Measurements from ENCODE around the gene PKD1L1. TPM values are rescaled to one million over a fixed set of nuclear protein-coding genes. Genes with fewer than 3 reads are reported as not detected.

Gene PKD1L1
- total and polyA plus RNA-seq, 8 donors, result 0.13 to 0.67 (median 0.34) TPM

DNA sequence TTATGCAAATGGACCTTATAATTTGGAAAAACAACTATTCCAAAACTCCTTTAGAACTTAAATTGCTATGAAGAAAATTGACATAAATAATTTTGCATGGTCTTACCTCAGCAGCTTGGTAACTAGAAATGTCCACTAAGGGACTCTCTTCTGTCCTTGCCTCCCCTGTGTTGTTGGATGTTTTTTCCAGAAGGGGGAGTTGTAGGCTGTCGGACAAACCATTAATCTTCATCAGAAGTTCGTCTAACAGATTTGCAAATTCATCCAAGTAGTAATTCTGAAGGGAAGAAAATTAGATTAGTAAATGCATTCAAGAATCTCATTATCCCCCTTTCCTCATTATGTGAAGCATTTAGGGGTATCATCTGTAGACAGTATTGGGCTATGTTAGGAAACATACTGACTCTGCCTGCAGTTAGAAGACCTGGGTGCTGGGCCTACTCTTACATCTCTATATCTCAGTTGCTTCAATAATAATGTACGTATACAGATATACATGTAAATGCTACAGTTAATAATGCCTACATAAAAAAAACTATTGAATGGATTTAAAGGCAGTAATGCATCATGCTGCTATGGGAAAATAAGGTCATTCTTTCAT is 155.6 kb downstream of the PKD1L1 start:
- Histone ChIP-seq H3K4me1 (no peaks in the 10 kb centered on the region), H3K27me3 (no peaks in the 10 kb centered on the region), H3K4me3 (no peak overlapping the region), H3K9me3 (no peaks in the 10 kb centered on the region), H3K27ac (no peak overlapping the region), H3K36me3 (no peaks in the 10 kb centered on the region)
- ATAC-seq (peak; percentile 64), DNase-seq (no peak)
- peak in 1 of 2 donors; percentile 47 for TF ChIP-seq CTCF (IDR thresholded peaks at IDR 0.05)
- intact Hi-C loops (cut with DNase I), result no loop called here

DNA sequence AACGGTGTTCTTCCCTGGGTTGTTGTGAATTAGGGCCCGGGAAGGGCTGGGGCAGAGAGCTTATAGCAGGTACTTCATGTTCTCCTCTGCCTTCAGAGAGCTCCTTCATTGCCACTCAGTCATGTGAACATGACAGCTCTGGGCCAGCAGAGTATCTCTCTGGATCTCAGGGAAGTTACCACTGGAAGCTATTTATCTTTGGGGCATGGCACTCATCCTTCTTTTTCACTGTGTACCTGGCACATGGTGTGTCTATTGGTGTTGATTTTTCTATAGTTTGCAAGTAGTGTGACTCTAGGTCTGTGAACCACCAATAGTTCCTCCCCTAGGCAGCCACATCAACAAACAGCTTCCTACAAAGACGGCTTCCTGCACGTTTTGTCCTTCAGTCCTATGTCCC is 156.6 kb downstream of the PKD1L1 start:
- no peak for TF ChIP-seq CTCF (IDR thresholded peaks at IDR 0.05)
- H3K9me3 ChIP-seq, result no peaks in the 10 kb centered on the region
- no peak overlapping the region for H3K4me3 ChIP-seq
- H3K4me1 ChIP-seq, result peaks cover 0 to 3% of the 10 kb centered on the region in 2 donors
- intact Hi-C loops (cut with DNase I), result no loop called here
- DNase-seq (no peak), ATAC-seq (no peak)
- H3K36me3 ChIP-seq, result no peaks in the 10 kb centered on the region
- H3K27ac ChIP-seq, result no peak overlapping the region
- no peaks in the 10 kb centered on the region for H3K27me3 ChIP-seq

GRCh38 chr7:47788083-47788482 is 160.2 kb downstream of the PKD1L1 start:
- TF ChIP-seq CTCF (IDR thresholded peaks at IDR 0.05), result no peak
- intact Hi-C loops (cut with DNase I), result no loop called here
- ATAC-seq (no peak), DNase-seq (no peak)
- Histone ChIP-seq H3K4me3 (no peak overlapping the region), H3K27me3 (no peaks in the 10 kb centered on the region), H3K27ac (no peak overlapping the region), H3K4me1 (peaks cover 0 to 16% of the 10 kb centered on the region in 2 donors), H3K9me3 (no peaks in the 10 kb centered on the region), H3K36me3 (no peaks in the 10 kb centered on the region)

GRCh38 chr7:47787249-47788069 is 160.8 kb downstream of the PKD1L1 start:
- Histone ChIP-seq H3K27me3 (no peaks in the 10 kb centered on the region), H3K9me3 (no peaks in the 10 kb centered on the region), H3K27ac (peak overlapping the region in 1 of 2 donors; percentile 49), H3K4me1 (peaks cover 0 to 16% of the 10 kb centered on the region in 2 donors), H3K36me3 (no peaks in the 10 kb centered on the region), H3K4me3 (no peak overlapping the region)
- intact Hi-C loops (cut with DNase I), result no loop called here
- no peak for DNase-seq
- no peak for TF ChIP-seq CTCF (IDR thresholded peaks at IDR 0.05)
- ATAC-seq, result no peak

DNA sequence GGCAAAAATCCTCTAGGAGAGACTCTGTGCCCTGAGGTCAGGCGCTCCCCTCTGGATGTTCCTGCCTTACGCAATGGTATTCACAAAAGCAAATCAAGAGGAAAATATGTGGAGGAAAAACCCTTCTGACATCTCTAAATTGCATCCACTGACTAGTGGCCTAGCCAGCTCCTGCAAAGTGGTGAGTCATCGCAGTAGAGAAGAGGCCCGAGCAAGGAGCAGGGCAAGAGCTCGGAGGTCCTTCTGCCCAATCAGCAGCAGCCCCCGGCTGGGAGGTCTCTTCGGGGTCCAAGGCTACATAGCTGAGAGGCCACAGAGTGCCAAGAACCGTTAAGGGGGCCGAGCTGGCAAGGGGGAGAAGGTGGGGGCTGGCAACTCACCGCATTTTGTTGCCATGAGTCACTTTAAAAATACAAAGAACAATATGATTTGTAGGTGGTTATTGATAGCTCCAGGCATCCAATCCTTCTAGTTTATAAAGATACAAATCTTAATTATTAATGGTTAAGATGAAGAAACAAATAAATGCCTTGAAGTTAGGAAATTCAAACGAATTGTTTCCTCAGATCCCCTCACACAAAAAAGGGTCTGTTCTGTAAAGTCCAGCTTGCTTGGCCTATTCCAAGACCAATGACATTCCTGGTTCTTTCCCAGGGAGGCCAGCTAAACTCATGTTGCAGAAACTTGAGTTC is 161.6 kb downstream of the PKD1L1 start:
- Histone ChIP-seq H3K36me3 (no peaks in the 10 kb centered on the region), H3K27me3 (no peaks in the 10 kb centered on the region), H3K4me3 (no peak overlapping the region), H3K9me3 (no peaks in the 10 kb centered on the region), H3K27ac (peak overlapping the region; percentile 35 to 49), H3K4me1 (peaks cover 0 to 16% of the 10 kb centered on the region in 2 donors)
- ATAC-seq, result peak; percentile 92
- intact Hi-C loops (cut with DNase I), result no loop called here
- TF ChIP-seq CTCF (IDR thresholded peaks at IDR 0.05), result no peak
- DNase-seq, result peak in 3 of 4 donors; percentile 31 to 76 (median 74)
